Measurements from ENCODE around the gene SPATA24. TPM values are rescaled to one million over a fixed set of nuclear protein-coding genes. Genes with fewer than 3 reads are reported as not detected.

The SPATA24 gene
- total RNA-seq, 1 experiment from 2014 or later: 4.6 TPM

Small RNA genes lying within 50 kb of the gene (small RNA-seq; reads per million reads assigned to genes)
- gene RNU5B-4P: 1.9 reads per million, percentile 50 among the genes with 10 or more reads in this experiment

Other genes with a start within 250 kb of the SPATA24 start
- 10.7 and 21.8 TPM in 2 replicates for gene SIL1, start 205.7 kb downstream of the SPATA24 start, total RNA-seq (2014; rRNA removed; shearing (Covaris generic); ENCODE audit: low replicate concordance)
- 188 and 245 TPM in 2 replicates for gene MATR3, start 110.3 kb downstream of the SPATA24 start, total RNA-seq (2014; rRNA removed; shearing (Covaris generic); ENCODE audit: low replicate concordance)
- gene PAIP2, start 62.2 kb downstream of the SPATA24 start, total RNA-seq (2014; rRNA removed; shearing (Covaris generic); ENCODE audit: low replicate concordance): 111 and 113 TPM in 2 replicates
- gene SLC23A1, start 20.8 kb downstream of the SPATA24 start, total RNA-seq (2014; rRNA removed; shearing (Covaris generic); ENCODE audit: low replicate concordance): not detected in 2 replicates
- 28.8 and 31.0 TPM in 2 replicates for gene MZB1, start 14.2 kb downstream of the SPATA24 start, total RNA-seq (2014; rRNA removed; shearing (Covaris generic); ENCODE audit: low replicate concordance)
- gene PROB1, start 9.0 kb downstream of the SPATA24 start, total RNA-seq (2014; rRNA removed; shearing (Covaris generic); ENCODE audit: low replicate concordance): 0.78 and 2.3 TPM in 2 replicates
- 6.0 and 9.0 TPM in 2 replicates for gene DNAJC18, start 35.4 kb upstream of the SPATA24 start, total RNA-seq (2014; rRNA removed; shearing (Covaris generic); ENCODE audit: low replicate concordance)
- not detected in 2 replicates for gene ECSCR, start 58.7 kb upstream of the SPATA24 start, total RNA-seq (2014; rRNA removed; shearing (Covaris generic); ENCODE audit: low replicate concordance)
- not detected in 2 replicates for gene SMIM33, start 66.9 kb upstream of the SPATA24 start, total RNA-seq (2014; rRNA removed; shearing (Covaris generic); ENCODE audit: low replicate concordance)
- not detected in 2 replicates for gene STING1, start 78.7 kb upstream of the SPATA24 start, total RNA-seq (2014; rRNA removed; shearing (Covaris generic); ENCODE audit: low replicate concordance)
- gene UBE2D2, start 157.2 kb upstream of the SPATA24 start, total RNA-seq (2014; rRNA removed; shearing (Covaris generic); ENCODE audit: low replicate concordance): 80.2 and 105 TPM in 2 replicates
- 2.8 and 2.9 TPM in 2 replicates for gene CXXC5, start 244.3 kb upstream of the SPATA24 start, total RNA-seq (2014; rRNA removed; shearing (Covaris generic); ENCODE audit: low replicate concordance)

Measured in Karpas-422 (cell line).